Stimulated activated naive B cell treated with anti-CD40 and anti-IgM and Interleukin-4, amounts not matched to agents 10 μg/mL and 1 μg/mL and 100 μg/mL, for 72 hours (primary cell): ENCODE measurements around the gene MACROD2.

Experiments
- ATAC-seq, 2 donors: fragments of 150-1000 bp; cut with Tn5 transposase; replicated peaks; 2 replicates each; pipeline ENCODE4 v1.10.0; 2021; ENCODE audit warnings: moderate library complexity in 1 of 2
- DNase-seq: peaks from one replicate; pipeline ENCODE4 v3.0.0; 2021
- H3K27ac Mint-ChIP-seq: one replicate; pipeline ENCODE4 v1.8.0; 2022; ENCODE audit warnings: mild to moderate bottlenecking, mixed read lengths
- H3K27me3 Mint-ChIP-seq, 2 donors: one replicate each; pipeline ENCODE4 v1.8.0; 2022; ENCODE audit warnings: mixed read lengths in 2 of 2
- H3K36me3 Mint-ChIP-seq, 2 donors: one replicate each; pipeline ENCODE4 v1.8.0; 2022; ENCODE audit warnings: mixed read lengths in 2 of 2, mild to moderate bottlenecking in 1 of 2
- H3K4me1 Mint-ChIP-seq, 2 donors: one replicate each; pipeline ENCODE4 v1.8.0; 2022; ENCODE audit warnings: mixed read lengths in 2 of 2, mild to moderate bottlenecking in 1 of 2
- H3K4me3 Mint-ChIP-seq, 2 donors: one replicate each; pipeline ENCODE4 v1.8.0; 2022; ENCODE audit warnings: mild to moderate bottlenecking in 2 of 2, mixed read lengths in 2 of 2, moderate library complexity in 1 of 2
- H3K9me3 Mint-ChIP-seq, 2 donors: one replicate each; pipeline ENCODE4 v1.8.0; 2022; ENCODE audit warnings: mixed read lengths in 2 of 2, mild to moderate bottlenecking in 1 of 2

Gene MACROD2

DNA sequence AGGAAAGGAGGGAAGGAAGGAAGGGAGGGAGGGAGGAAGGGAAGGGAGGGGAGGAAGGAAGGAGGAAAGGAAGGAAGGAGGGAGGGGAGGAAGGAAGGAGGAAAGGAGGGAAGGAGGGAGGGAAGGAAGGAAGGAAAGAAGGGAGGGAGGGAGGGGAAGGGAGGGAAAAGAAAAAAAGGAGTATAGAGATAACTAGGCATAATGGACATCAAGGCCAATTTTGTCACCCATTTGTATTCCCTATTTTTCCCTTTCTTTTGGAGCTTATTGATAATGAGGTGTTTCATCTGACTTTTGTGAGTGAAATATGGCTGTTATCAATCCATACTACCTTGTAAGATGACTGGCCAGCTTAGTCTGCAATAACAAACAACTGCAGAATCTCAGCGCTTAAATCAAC lies 624.1 kb downstream of the MACROD2 start:
- Mint-ChIP-seq H3K4me1 (no peaks in the 10 kb centered on the region), H3K27ac (no peak overlapping the region), H3K9me3 (peaks cover 0 to 2% of the 10 kb centered on the region in 2 donors), H3K27me3 (no peaks in the 10 kb centered on the region), H3K4me3 (no peak overlapping the region), H3K36me3 (no peaks in the 10 kb centered on the region)
- DNase-seq (no peak), ATAC-seq (no peak)

DNA sequence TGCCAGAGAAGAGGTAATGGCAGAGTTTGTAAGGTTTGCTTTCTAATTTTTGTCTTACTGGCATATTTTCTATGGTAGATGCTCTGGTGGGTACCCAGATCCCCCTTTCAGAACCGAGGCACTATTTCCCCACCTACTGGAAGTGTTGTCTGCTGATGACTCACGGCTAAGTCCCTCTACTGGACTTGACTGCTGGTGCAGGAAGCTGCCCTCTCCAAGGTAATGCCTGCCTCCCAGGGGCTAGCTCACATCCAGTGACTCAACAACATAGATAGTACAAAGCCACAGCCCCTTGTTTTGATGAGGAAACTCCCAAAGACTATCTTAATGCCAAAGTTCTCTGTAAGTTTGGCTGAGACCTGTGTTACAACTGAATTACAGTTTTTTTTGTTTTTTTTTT lies 627.5 kb downstream of the MACROD2 start:
- Mint-ChIP-seq H3K4me3 (no peak overlapping the region), H3K27ac (no peak overlapping the region), H3K27me3 (no peaks in the 10 kb centered on the region), H3K4me1 (no peaks in the 10 kb centered on the region), H3K9me3 (no peaks in the 10 kb centered on the region), H3K36me3 (no peaks in the 10 kb centered on the region)
- DNase-seq (no peak), ATAC-seq (no peak)

DNA sequence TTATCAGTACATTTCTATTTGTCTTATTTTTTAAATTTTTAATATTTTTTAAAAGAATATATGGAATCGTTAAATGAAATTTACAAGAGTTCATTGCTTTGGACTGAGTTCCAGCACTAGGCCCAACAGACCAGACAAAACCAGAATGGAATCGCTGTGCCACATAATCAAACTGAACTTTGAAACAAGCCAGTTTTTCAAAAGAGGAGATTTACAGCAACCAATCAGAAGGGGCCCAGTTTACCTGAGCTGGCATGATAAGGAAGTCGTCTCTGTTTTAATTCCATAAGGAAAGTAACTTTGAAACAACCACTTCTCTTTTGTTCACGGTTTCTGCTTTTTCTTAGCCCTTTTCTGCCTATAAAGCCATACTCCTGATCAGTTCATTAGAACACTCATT lies 635.7 kb downstream of the MACROD2 start:
- peaks cover 0 to 2% of the 10 kb centered on the region in 2 donors for H3K9me3 Mint-ChIP-seq
- no peak overlapping the region for H3K27ac Mint-ChIP-seq
- no peak overlapping the region for H3K4me3 Mint-ChIP-seq
- ATAC-seq (no peak), DNase-seq (no peak)
- H3K27me3 Mint-ChIP-seq, result no peaks in the 10 kb centered on the region
- H3K4me1 Mint-ChIP-seq, result no peaks in the 10 kb centered on the region
- H3K36me3 Mint-ChIP-seq, result no peaks in the 10 kb centered on the region

DNA sequence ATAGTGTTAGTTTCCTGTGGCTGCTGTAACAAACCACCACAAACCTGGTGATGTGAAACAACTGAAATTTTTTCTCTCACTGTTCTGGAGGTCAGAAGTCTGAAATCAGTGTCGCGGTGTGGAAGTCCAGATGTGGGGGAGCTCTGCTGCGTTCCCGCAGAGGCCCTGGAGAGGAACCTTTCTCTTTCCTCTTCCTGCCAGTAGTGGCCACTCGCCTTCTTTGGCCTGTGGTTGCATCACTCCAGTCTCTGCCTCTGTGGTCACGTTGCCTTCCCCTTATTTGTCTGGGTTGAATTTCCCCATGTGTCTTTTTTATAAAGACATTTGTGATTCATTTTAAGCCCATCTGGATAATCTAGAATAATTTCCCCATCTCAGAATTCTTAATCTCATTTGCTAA lies 637.6 kb downstream of the MACROD2 start:
- Mint-ChIP-seq H3K4me1 (no peaks in the 10 kb centered on the region), H3K36me3 (no peaks in the 10 kb centered on the region), H3K27ac (no peak overlapping the region), H3K4me3 (no peak overlapping the region), H3K9me3 (peaks cover 0 to 4% of the 10 kb centered on the region in 2 donors), H3K27me3 (no peaks in the 10 kb centered on the region)
- ATAC-seq (no peak), DNase-seq (no peak)

DNA sequence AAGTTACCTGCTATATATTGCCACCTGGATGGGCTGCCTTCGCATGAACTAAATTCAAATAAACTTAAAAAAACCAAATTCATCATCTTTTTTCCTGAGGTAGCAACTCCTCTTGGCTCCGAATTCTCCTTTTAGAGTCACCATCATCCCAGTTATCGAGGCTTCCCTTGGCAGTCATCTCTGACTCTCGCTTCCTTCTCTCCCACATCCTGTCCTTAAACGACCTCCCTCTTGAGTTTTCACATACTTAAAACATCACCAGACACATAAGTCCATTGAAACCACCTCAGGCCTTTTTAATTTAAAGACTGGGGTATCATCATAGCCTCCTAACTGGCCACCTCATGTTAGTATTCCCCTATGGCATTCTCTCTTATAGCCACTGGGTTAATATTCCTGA lies 638.2 kb downstream of the MACROD2 start:
- H3K27ac Mint-ChIP-seq, result no peak overlapping the region
- no peak for ATAC-seq
- DNase-seq, result no peak

DNA sequence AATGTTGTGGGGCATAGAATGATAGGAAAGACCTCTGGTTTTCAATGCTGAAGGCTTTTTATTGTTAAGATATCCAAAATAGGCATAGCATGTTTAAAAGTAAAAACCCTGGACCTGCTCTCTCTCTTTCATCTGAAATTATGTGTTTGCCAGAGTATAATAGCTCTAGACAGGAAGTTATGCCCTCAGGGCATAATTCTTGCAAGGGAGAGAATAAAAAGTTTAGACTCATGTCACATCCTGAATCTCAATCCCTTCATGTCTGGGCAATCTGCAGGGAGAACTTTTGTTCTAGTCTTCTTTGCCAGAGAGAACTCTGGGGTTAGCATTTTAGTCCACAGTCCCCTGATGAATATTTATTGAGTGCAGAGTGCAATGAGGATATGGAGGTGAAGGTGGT lies 639.3 kb downstream of the MACROD2 start:
- ATAC-seq (no peak), DNase-seq (no peak)
- H3K9me3 Mint-ChIP-seq, result peaks cover 0 to 6% of the 10 kb centered on the region in 2 donors
- H3K4me3 Mint-ChIP-seq, result no peak overlapping the region
- no peaks in the 10 kb centered on the region for H3K4me1 Mint-ChIP-seq
- H3K27ac Mint-ChIP-seq, result no peak overlapping the region
- no peaks in the 10 kb centered on the region for H3K36me3 Mint-ChIP-seq
- H3K27me3 Mint-ChIP-seq, result no peaks in the 10 kb centered on the region

More for the DNA sequence above, 638.2 kb downstream of the MACROD2 start:
- H3K36me3 Mint-ChIP-seq, result no peaks in the 10 kb centered on the region
- peaks cover 0 to 4% of the 10 kb centered on the region in 2 donors for H3K9me3 Mint-ChIP-seq
- no peak overlapping the region for H3K4me3 Mint-ChIP-seq
- H3K27me3 Mint-ChIP-seq, result no peaks in the 10 kb centered on the region
- no peaks in the 10 kb centered on the region for H3K4me1 Mint-ChIP-seq

DNA sequence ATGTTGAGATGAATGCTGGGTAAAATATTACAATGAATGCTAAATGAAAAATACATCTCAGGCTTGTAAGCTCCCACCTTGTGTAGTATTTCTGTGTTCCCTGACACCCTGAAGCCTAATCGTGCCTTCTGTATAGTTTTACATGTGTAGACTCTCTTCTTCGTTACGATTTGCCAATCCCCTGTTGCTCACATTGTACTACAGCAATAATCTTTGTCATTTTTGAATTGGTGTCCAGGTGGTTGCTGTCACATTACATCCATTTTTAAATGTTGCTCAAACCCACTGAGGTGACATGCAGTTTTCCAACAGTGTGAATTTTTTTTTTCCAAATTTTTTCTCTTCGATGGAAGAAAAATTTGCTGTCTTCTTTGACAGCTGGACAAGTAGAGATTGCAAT lies 642.1 kb downstream of the MACROD2 start:
- Mint-ChIP-seq H3K27me3 (no peaks in the 10 kb centered on the region), H3K4me3 (no peak overlapping the region), H3K4me1 (no peaks in the 10 kb centered on the region), H3K36me3 (no peaks in the 10 kb centered on the region), H3K27ac (no peak overlapping the region), H3K9me3 (peaks cover 0 to 13% of the 10 kb centered on the region in 2 donors)
- ATAC-seq (no peak), DNase-seq (no peak)

DNA sequence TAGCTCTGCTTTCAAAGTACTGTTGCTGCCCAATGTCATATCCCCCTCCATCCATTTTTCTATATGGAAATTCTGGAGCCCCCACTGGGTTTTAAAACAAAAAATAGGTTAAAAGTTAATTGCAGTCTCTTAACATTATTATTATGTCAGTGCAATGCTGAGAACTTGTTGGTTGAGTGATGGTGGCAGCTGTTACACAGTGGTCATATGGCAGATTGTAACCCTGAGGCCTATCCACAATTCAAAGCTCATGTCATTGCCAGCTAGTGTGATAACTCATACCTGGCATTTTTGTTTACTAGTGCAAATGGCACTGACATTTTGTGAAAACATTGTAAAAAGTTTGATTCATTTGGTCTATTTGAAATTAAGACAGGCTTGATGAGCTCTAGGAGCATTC lies 647.8 kb downstream of the MACROD2 start:
- H3K27me3 Mint-ChIP-seq, result no peaks in the 10 kb centered on the region
- H3K4me1 Mint-ChIP-seq, result no peaks in the 10 kb centered on the region
- no peak overlapping the region for H3K27ac Mint-ChIP-seq
- no peak overlapping the region for H3K4me3 Mint-ChIP-seq
- no peaks in the 10 kb centered on the region for H3K36me3 Mint-ChIP-seq
- DNase-seq (no peak), ATAC-seq (no peak)
- H3K9me3 Mint-ChIP-seq, result peaks cover 0 to 9% of the 10 kb centered on the region in 2 donors

DNA sequence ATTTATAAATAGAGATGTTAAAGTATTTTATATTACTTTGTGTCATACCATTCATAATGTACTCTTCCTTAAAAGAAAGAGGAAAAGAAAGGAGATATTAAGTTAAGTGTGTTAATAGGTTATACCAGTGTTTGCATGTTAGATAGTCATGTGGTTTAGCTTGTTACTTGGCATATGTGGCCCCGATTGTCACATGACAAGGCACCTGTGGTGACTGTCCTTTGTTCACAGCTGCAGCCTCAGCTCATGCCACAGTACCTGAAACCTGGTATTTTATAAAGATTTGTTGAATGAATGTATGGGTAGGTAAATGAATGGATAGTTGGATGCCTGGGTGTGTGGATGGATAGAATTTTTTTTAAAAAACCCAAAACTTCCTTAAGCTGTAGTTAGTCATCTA lies 648.2 kb downstream of the MACROD2 start:
- no peak for ATAC-seq
- Mint-ChIP-seq H3K27ac (no peak overlapping the region), H3K4me3 (no peak overlapping the region), H3K9me3 (peaks cover 0 to 9% of the 10 kb centered on the region in 2 donors), H3K36me3 (no peaks in the 10 kb centered on the region), H3K4me1 (no peaks in the 10 kb centered on the region), H3K27me3 (no peaks in the 10 kb centered on the region)
- no peak for DNase-seq

DNA sequence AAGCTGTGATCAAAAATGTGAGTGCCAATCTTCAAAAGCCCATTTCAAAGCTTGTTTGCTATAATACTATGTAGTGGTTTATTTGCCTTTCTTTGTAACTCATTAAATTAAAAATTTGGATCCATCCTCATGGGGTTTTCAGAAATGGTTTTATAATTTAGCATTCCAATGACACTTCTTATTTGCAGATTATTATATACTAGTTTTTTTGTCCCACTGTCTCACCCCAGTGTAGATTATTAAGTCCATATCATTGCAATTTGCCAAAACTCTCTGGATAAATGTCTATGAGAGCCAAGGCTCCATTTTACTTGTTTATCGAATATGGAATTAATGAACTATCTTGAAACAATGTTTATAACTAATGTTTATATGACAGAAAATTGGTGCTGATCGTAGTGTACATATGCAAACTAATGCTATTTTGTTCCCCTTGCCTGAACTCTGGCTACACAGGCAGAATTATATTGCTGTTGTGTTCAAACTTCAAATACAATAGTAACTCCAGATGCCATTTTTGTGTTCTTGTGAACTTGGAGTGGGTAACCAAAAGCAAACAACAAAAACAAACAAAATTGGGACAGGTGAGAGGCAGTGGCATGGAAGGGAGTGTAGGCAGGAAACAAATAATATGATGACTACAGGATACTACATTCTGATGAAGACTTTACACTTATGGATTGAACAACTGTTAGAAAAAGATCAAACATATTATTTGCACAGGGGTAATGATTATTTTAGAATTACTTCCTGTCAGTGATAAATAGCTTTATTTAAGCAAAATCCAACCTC lies 649.2 kb downstream of the MACROD2 start:
- Mint-ChIP-seq H3K4me1 (no peaks in the 10 kb centered on the region), H3K27me3 (no peaks in the 10 kb centered on the region), H3K27ac (no peak overlapping the region), H3K4me3 (no peak overlapping the region), H3K9me3 (peaks cover 0 to 7% of the 10 kb centered on the region in 2 donors), H3K36me3 (no peaks in the 10 kb centered on the region)
- no peak for DNase-seq
- no peak for ATAC-seq

DNA sequence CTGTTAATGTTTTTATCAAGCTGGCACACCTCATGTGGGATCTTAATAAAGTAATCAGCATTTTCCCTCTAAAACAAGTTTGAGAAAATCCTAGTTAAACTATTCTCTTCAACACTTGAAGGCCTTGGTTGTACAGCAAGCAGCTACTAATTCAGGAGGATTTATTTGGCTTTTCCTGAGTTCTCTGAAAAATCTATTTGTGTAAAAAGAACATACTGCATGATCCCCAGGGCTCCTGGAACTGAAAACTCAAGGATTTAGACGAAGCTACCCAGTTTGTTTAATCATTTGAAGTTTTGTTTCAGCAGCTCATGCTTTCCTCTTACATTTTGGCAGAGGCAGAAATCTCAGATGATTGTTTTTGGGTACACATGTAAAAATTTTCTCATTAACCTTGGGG lies 651.7 kb downstream of the MACROD2 start:
- DNase-seq (no peak), ATAC-seq (no peak)
- no peaks in the 10 kb centered on the region for H3K4me1 Mint-ChIP-seq
- H3K27ac Mint-ChIP-seq, result no peak overlapping the region
- no peaks in the 10 kb centered on the region for H3K36me3 Mint-ChIP-seq
- H3K9me3 Mint-ChIP-seq, result peaks cover 0 to 3% of the 10 kb centered on the region in 2 donors
- H3K27me3 Mint-ChIP-seq, result no peaks in the 10 kb centered on the region
- no peak overlapping the region for H3K4me3 Mint-ChIP-seq

DNA sequence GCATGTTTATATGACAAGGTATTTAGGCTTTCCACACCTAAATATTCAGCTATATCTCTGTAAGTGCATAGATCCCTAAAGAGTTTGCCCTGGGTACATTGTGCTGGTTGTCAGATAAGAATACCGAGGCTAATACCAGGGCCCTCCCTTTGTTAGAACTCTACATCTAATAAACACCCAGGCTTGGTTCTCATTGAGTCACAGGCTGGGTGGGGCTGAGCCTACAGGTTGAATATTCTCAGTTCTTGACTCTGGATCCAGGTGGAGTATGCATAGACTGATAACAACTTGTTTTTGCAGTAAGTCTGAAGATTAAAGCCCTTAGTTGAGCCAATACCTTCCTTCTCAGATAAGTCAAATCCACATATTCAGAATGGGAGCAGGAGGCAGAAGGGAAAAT lies 654.3 kb downstream of the MACROD2 start:
- no peak for ATAC-seq
- Mint-ChIP-seq H3K36me3 (peaks cover 0 to 1% of the 10 kb centered on the region in 2 donors), H3K27me3 (no peaks in the 10 kb centered on the region), H3K4me1 (no peaks in the 10 kb centered on the region), H3K4me3 (no peak overlapping the region), H3K27ac (no peak overlapping the region), H3K9me3 (peaks cover 0 to 4% of the 10 kb centered on the region in 2 donors)
- no peak for DNase-seq

DNA sequence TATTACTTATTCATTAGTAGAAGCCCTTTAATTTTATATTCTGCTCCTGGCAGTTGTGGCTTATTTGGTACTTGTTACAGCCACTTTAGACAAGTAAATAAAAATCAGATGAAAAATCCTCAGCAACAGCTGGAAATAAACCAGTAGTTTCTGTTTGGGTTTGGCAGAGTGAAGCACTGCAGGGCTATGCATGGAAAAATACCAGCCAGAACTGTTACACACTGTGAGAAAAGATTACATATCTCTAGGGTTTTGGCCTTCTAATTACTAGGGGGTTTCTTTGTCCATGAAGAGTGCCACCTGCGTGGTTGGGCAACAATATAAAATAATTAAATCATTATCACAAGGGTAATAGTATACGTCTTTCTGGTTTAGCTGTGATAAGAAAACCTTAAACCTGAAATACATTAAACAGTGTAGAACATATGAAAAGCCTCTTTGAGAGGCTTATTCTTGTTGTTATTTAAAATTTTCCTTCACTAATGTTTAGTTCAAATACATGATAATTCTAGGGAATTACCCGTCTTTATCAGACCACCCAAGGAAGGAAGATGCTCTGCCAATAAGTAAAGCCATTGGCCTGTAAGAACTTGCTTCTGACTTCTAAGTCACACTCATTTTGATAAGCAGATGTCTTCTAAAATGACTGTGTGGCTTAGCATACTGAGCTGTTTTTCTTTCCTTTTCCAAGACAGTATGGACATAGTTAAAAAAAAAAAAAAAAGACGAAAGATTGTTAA lies 662.1 kb downstream of the MACROD2 start:
- Mint-ChIP-seq H3K9me3 (peaks cover 3 to 6% of the 10 kb centered on the region in 2 donors), H3K4me1 (no peaks in the 10 kb centered on the region), H3K36me3 (peaks cover 0 to 1% of the 10 kb centered on the region in 2 donors), H3K27ac (no peak overlapping the region), H3K27me3 (no peaks in the 10 kb centered on the region), H3K4me3 (no peak overlapping the region)
- ATAC-seq (no peak), DNase-seq (no peak)

DNA sequence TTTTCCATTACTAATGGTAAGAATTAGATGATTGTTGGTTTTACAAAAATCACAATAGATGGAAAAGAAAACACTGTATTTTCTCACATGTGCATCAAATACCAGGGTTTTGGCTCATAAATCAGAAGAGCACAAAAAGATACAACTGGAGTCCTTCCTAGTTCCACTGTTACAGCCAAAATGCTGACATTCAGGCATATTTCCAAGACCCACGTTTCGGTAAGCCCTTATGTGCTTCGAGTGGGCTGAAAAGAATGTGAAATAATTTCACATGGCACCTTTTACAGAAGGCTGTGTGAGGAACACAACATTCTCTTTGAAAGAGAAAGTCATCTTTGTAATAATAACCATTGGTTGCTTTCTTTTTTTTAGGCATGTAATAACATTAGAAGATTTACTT lies 668.8 kb downstream of the MACROD2 start:
- no peak for DNase-seq
- Mint-ChIP-seq H3K27ac (no peak overlapping the region), H3K36me3 (no peaks in the 10 kb centered on the region), H3K4me1 (no peaks in the 10 kb centered on the region), H3K9me3 (peaks cover 2 to 3% of the 10 kb centered on the region in 2 donors), H3K4me3 (no peak overlapping the region), H3K27me3 (no peaks in the 10 kb centered on the region)
- no peak for ATAC-seq

DNA sequence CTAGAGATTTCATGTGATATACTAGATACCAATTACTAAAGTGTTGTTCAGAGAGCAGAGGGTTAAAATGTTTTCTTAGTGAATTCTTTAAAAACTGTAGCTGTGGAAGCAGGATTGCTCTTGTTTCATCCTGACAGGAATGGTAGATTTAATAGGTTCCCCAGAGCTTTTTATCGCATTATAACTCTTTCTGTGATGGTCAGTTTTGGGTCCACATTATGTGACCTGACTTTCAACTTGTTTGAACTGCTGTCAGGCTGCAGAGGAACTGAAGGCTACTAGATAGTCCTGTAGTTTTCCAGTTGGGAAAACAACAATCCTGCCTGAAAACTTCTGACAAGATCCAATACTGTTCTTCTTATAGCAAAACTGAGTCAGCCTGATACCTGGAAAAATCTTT lies 671.4 kb downstream of the MACROD2 start:
- DNase-seq (no peak), ATAC-seq (no peak)
- Mint-ChIP-seq H3K4me1 (no peaks in the 10 kb centered on the region), H3K36me3 (no peaks in the 10 kb centered on the region), H3K4me3 (no peak overlapping the region), H3K27me3 (no peaks in the 10 kb centered on the region), H3K9me3 (no peaks in the 10 kb centered on the region), H3K27ac (no peak overlapping the region)
